Activated CD4-positive, alpha-beta T cell treated with anti-CD3 and anti-CD28 coated beads, Interleukin-2, Interleukin-6, amounts not matched to agents 100 ng/mL and 50 ng/mL, durations not matched to agents 16 hours and 8 hours (primary cell): ENCODE results near the gene ACAP1.
"Not testable (repeated sequence)": the region's sequence is repeated elsewhere in the genome, so short reads cannot be mapped to it uniquely, and the experiment has no call there.

Source experiments
- DNase-seq: peaks from one replicate; pipeline ENCODE4 v3.0.0-alpha.2; 2020

The ACAP1 gene

GRCh38 chr17:7329374-7329996 is 6.8 kb upstream of the ACAP1 start:
- DNase-seq = peak; percentile 98

GRCh38 chr17:7329997-7330637 is 6.2 kb upstream of the ACAP1 start:
- peak; percentile 88 for DNase-seq

DNA sequence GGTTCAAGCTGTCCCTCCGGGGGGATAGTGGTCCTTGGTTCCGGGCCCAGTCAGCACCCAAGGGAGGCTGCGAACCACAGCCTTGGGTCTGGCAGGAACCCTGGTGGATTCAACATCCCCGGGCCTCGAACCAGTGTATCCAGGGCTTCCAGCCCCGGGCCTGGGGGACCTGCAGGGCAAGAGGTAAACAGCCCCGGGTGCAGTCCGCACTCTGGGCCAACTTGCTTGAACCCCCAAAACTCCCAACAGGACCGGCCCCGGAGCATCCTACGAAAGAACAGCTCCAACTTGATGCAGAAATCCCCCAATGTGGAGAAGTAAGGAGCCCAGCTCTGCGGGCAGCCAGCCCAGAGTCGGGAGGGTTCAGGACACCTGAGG is 5.7 kb upstream of the ACAP1 start:
- DNase-seq = no peak

GRCh38 chr17:7332111-7332510 is 4.2 kb upstream of the ACAP1 start:
- no peak for DNase-seq

DNA sequence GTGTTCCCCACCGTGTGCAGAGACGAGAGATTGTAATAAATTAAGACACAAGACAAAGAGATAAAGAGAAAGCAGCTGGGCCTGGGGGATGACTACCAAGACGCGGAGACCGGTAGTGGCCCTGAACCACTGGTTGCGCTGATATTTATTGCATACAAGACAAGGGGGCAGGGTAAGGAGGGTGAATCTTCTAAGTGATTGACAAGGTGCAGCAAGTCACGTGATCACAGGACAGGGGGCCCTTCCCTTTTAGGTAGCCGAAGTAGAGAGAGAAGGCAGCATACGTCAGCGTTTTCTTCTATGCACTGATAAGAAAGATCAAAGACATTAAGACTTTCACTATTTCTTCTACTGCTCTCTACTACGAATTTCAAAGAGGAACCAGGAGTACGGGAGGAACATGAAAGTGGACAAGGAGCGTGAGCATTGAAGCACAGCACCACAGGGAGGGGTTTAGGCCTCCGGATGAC is 3.7 kb upstream of the ACAP1 start:
- not testable (repeated sequence) for DNase-seq

- DNase-seq = no peak
These were observed 1.3 kb upstream of the ACAP1 start for GRCh38 chr17:7334938-7335538.

DNA sequence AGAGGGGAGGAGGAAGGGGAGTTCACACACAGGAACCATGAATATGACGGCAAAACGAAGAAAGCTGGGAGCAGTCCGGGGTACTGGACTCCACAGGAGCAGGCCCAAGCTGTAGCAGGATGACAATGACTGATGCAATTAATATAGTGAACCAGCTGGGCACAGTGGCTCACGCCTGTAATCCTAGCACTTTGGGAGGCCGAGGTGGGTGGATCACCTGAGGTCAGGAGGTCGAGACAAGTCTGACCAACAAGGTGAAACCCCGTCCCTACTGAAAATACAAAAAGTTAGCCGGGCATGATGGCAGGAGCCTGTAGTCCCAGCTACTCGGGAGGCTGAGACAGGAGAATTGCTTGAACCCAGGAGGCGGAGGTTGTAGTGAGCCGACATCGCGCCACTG is 564 bp upstream of the ACAP1 start:
- not testable (repeated sequence) for DNase-seq

DNA sequence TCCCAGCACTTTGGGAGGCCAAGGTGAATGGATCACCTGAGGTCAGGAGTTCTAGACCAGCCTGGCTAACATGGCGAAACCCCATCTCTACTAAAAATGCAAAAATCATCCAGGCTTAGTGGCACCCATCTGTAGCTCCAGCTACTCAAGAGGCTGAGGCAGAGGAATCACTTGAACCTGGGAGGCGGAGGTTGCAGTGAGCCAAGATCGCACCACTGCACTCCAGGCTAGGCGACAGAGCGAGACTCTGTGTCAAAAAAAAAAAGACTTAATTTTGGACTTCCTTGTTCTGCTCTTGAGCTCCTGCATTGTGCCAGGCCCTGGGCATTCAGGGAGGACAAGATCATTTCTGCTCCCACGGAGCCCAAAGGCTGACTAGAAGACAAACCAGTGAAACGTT is 1.3 kb downstream of the ACAP1 start:
- DNase-seq = not testable (repeated sequence)

GRCh38 chr17:7340179-7340578 is 3.9 kb downstream of the ACAP1 start:
- DNase-seq = no peak

DNA sequence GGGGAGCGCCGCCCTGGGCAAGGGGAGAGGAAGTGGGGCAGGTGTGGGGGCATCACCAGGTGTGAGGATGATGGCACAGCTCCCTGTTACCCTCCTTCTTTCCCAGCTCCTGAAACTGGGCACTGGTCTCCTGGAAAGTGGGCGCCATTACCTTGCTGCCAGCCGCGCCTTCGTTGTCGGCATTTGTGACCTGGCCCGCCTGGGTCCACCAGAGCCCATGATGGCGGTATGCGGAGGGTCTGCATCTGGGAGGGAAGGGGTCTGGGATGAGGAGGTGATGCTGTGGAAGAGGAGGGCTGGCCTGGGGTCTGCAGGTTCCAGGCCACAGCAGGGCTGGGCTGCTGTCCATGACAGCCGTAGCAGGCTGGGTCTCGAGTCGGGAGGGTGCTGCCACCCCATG is 5.5 kb downstream of the ACAP1 start:
- no peak for DNase-seq

DNA sequence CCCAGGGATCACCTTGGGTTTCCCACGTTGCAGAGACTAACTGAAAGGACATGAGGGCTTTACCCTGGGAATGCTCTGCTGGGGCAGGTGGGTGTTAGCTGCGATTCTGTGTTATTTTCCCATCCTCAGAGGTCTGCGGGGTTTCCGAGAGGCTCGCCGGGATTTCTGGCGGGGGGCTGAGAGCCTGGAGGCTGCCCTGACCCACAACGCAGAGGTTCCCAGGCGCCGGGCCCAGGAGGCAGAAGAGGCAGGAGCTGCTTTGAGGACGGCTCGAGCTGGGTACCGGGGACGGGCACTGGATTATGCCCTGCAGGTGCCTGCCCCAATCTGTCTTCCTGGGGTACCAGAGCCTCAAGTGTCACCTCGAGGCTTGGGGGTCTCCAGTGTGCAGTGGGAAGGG is 6.9 kb downstream of the ACAP1 start:
- DNase-seq = no peak

- DNase-seq = no peak
These were observed 10.7 kb downstream of the ACAP1 start for GRCh38 chr17:7346761-7347614.

DNA sequence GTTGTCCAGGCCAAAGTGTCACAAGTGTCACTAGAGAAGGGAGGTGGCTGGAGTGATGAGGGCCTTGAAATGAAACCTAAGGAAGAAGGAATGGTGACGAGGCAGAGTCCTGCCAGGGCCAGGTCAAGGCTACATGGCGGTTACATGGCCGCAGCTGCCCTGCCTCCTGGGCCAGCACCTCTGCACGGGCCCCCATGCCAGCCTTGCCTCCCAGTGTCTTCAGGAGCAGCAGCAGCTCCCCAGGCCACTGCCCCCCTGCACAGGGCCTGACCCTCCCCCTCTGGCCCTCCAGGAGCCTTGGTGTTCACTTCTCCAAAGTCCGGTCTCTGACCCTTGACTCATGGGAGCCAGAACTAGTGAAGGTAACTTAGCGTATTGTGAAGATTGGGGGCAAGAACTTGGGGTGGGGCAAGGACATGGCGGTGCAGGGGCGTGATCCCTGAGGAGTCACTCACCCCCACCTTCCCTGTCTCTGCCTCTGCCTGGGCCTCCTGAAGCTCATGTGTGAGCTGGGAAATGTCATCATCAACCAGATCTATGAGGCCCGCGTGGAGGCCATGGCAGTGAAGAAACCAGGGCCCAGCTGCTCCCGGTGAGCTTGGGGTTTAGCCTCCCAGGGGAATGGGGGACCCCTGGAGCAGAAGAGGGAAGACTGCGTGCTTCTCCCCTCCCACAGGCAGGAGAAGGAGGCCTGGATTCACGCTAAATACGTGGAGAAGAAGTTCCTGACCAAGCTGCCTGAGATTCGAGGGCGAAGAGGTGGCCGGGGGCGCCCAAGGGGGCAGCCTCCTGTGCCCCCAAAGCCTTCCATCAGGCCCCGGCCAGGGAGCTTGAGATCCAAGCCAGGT is 11.5 kb downstream of the ACAP1 start:
- DNase-seq = no peak

GRCh38 chr17:7348478-7349242 is 12.3 kb downstream of the ACAP1 start:
- no peak for DNase-seq

DNA sequence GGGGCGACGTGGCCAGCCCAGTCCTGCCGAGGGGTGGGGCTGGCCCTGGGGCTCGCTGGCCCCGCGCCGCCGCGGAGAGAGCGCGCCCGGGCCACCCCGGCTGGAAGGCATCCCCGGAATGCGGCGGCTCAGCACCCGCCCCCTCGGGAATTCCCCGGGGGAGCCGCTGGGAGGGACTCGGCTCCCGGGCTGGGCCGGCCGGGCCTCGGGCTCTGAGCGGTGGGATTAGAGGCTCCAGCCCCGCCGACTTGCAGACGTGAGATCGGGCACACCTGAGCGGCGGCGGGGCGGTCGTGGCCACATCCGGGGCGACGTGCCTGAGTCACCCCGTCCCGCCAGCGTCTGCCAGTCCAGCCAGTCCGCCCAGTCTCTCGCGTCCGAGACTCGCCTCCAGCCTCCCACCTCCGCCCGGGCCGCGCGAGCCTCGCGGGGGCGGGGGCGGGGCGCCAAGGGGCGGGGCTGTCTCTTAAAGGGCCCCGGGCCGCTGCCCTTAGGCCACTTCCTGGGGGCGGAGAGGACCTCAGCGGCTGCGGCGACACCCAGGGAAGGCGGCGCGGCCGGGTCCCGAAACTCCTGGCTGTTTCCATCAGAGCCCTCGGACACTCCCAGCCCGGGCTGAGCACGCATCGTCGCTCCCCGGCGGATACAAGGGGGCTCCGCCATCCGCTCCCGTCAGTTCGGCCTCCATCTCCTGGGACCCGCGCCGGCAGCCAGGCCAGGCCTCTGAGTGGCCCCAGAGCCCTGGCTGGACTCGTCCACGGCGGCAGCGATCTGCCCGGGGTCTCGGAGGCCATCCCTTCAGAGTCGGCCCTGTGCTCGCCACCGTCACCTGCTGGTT is 15.6 kb downstream of the ACAP1 start, which contains the start of gene KCTD11:
Gene KCTD11, plus strand, starts transcription at position 498 of the 838 bp plus-strand sequence.
- DNase-seq = peak; percentile 88

GRCh38 chr17:7352503-7352889 is 16.2 kb downstream of the ACAP1 start:
- no peak for DNase-seq

DNA sequence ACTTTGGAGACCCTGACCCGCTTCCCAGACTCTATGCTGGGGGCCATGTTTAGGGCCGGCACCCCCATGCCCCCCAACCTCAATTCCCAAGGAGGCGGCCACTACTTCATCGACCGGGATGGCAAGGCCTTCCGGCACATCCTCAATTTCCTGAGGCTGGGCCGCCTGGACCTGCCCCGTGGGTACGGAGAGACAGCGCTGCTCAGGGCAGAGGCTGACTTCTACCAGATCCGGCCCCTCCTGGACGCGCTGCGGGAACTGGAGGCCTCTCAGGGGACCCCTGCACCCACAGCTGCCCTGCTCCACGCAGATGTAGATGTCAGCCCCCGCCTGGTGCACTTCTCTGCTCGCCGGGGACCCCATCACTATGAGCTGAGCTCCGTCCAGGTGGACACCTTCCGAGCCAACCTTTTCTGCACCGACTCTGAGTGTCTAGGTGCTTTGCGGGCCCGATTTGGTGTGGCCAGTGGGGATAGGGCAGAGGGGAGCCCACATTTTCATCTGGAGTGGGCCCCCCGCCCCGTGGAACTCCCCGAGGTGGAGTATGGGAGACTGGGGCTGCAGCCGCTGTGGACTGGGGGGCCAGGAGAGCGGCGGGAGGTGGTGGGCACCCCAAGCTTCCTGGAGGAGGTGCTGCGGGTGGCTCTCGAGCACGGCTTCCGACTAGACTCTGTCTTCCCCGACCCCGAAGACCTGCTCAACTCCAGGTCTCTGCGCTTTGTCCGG is 16.7 kb downstream of the ACAP1 start:
- no peak for DNase-seq

DNA sequence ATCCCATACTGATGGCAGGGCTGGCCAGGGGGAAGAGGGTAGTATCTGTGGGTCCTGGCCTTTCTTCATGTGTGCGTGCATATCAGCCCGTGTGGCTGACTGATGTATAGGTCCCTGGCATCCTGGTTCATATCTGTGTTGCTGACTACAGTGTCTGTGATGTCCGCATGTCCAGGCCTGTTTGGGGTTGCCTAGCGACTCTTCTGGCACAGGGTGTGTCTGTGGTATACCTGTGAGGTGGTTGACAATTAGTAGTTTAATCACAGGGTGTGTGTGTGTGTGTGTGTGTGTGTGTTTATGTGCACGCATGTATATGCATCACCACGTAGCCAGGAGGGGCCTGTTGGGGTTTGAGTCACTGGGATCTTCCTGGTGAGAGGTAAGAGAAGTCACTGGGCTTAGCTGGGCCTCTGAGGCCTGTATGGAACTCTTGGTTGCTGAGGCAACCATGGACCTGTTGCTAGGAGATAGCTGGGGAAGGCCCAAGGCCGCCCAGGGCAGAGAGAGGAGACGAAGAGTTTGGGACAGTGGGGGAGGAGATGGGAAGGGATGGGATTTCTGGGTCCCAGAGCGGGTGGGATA is 18.0 kb downstream of the ACAP1 start:
- DNase-seq = peak; percentile 44

DNA sequence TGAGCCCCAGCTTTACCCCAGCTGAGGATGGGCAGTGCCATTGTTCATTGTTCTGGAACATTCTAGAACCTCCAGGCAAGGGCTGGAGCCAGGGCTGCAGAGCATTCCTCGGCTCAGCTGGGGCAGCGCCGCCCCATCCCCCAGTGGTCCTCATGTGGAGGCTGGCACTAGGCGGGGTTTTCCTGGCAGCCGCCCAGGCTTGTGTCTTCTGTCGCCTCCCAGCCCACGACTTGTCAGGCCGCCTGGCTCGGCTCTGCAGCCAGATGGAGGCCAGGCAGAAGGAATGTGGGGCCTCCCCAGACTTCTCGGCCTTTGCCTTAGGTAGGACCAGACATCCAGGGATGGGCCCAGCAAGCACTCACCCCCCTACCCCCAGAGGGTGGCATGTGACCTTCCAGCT is 18.7 kb downstream of the ACAP1 start, which contains the start of gene TMEM95:
Gene TMEM95, plus strand, starts transcription at position 104 of the 400 bp plus-strand sequence. Its CDS starts 49 bp downstream, at position 153.
- DNase-seq = no peak
